ENCODE data around the gene GAS2.

- TF ChIP-seq CTCF (IDR thresholded peaks at IDR 0.05; ENCODE audit: insufficient read depth, low read length, poor library complexity, severe bottlenecking) (no peak), EZH2phosphoT487 (conservative IDR thresholded peaks at IDR 0.05; ENCODE audit: low read length) (no peak)
Measured at GRCh38 chr11:22802861-22803260, 136.4 kb downstream of the GAS2 start.
